ENCODE data around the gene TNFRSF18.

Gene TNFRSF18

GRCh38 chr1:1228596-1229321, 22.4 kb upstream of the TNFRSF18 start:
- DNase-seq (ENCODE audit: low read depth in 3 of 3) = no peak

- DNase-seq (ENCODE audit: low read depth in 3 of 3) = no peak
Measured at GRCh38 chr1:1228187-1228586, 21.8 kb upstream of the TNFRSF18 start.

- DNase-seq (ENCODE audit: low read depth in 3 of 3) = no peak
Measured at GRCh38 chr1:1227386-1227785, 21.0 kb upstream of the TNFRSF18 start.

- DNase-seq (ENCODE audit: low read depth in 3 of 3) = no peak
Measured at GRCh38 chr1:1226566-1227362, 20.4 kb upstream of the TNFRSF18 start.

- no peak for DNase-seq (ENCODE audit: low read depth in 3 of 3)
Measured at GRCh38 chr1:1225913-1226312, 19.5 kb upstream of the TNFRSF18 start.

GRCh38 chr1:1225238-1225845, 18.9 kb upstream of the TNFRSF18 start:
- no peak for DNase-seq (ENCODE audit: low read depth in 3 of 3)

GRCh38 chr1:1223891-1224290, 17.5 kb upstream of the TNFRSF18 start:
- DNase-seq (ENCODE audit: low read depth in 3 of 3) = no peak

GRCh38 chr1:1223321-1223720, 16.9 kb upstream of the TNFRSF18 start:
- no peak for DNase-seq (ENCODE audit: low read depth in 3 of 3)

- DNase-seq (ENCODE audit: low read depth in 3 of 3) = no peak
Measured at GRCh38 chr1:1222575-1223225, 16.3 kb upstream of the TNFRSF18 start.

- DNase-seq (ENCODE audit: low read depth in 3 of 3) = no peak
Measured at GRCh38 chr1:1221887-1222574, 15.6 kb upstream of the TNFRSF18 start.

GRCh38 chr1:1220197-1220596, 13.8 kb upstream of the TNFRSF18 start:
- DNase-seq (ENCODE audit: low read depth in 3 of 3) = no peak

- DNase-seq (ENCODE audit: low read depth in 3 of 3) = peak in 1 of 3 donors; percentile 61
Measured at GRCh38 chr1:1219341-1219740, 12.9 kb upstream of the TNFRSF18 start.

- no peak for DNase-seq (ENCODE audit: low read depth in 3 of 3)
Measured at GRCh38 chr1:1218524-1219200, 12.3 kb upstream of the TNFRSF18 start.

- no peak for DNase-seq (ENCODE audit: low read depth in 3 of 3)
Measured at GRCh38 chr1:1217621-1218523, 11.5 kb upstream of the TNFRSF18 start.

- DNase-seq (ENCODE audit: low read depth in 3 of 3) = no peak
Measured at GRCh38 chr1:1216770-1217620, 10.6 kb upstream of the TNFRSF18 start.

- DNase-seq (ENCODE audit: low read depth in 3 of 3) = no peak
Measured at GRCh38 chr1:1215881-1216605, 9.7 kb upstream of the TNFRSF18 start.

- DNase-seq (ENCODE audit: low read depth in 3 of 3) = no peak
Measured at GRCh38 chr1:1215080-1215676, 8.8 kb upstream of the TNFRSF18 start.
